ENCODE data around the gene EFCAB6.

EFCAB6 gene

DNA sequence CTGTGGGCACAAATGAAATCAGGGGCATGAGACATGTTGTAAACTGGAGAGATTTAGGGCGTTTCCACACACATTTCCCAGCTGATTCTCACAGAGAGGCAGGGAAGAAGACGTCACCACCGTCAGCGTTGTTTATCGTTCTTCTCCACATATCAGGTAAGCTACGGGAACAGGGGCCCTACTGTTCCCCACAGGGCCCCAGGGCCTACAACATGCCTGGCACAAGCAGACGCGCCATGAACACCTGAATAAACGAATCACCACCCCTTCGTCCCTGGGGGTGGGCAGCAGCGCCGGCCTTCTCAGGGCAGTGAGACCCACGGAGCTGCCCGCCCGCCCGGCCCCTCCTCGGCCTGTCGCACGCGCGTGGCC, 342 bp downstream of the EFCAB6 start:
- Histone ChIP-seq H3K9me3 (ENCODE audit: low read length) (no peaks in the 10 kb centered on the region), H3K4me3 (ENCODE audit: low read depth, low read length, poor library complexity, severe bottlenecking) (peak overlapping the region; percentile 76), H4K20me1 (ENCODE audit: insufficient read depth, low read length) (no peaks in the 10 kb centered on the region), H3K27ac (ENCODE audit: low read depth, low read length, poor library complexity, severe bottlenecking) (no peak overlapping the region), H3K9me2 (ENCODE audit: low read depth, low read length) (no peaks in the 10 kb centered on the region), H3K4me2 (ENCODE audit: low read length) (peak overlapping the region; percentile 92), H3K27me3 (ENCODE audit: insufficient read depth, low read length) (no peaks in the 10 kb centered on the region), H3K36me3 (ENCODE audit: insufficient read depth, low read length) (no peaks in the 10 kb centered on the region; the same call in 1 of the 2 replicates), H2AFZ (ENCODE audit: low read length) (peak overlapping the region; percentile 92), H3F3A (ENCODE audit: insufficient read depth, low read length) (no peaks in the 10 kb centered on the region), H3K4me1 (ENCODE audit: insufficient read depth, low read length, severe bottlenecking) (peaks cover 19% of the 10 kb centered on the region), H3K9ac (ENCODE audit: low read length) (peak overlapping the region; percentile 80; the same call in 1 of the 2 replicates), H3K79me2 (ENCODE audit: insufficient read depth, low read length) (no peaks in the 10 kb centered on the region)
- TF ChIP-seq EZH2 (IDR thresholded peaks at IDR 0.05; ENCODE audit: borderline replicate concordance, low read length) = no peak
- TF ChIP-seq, protein P1, sequence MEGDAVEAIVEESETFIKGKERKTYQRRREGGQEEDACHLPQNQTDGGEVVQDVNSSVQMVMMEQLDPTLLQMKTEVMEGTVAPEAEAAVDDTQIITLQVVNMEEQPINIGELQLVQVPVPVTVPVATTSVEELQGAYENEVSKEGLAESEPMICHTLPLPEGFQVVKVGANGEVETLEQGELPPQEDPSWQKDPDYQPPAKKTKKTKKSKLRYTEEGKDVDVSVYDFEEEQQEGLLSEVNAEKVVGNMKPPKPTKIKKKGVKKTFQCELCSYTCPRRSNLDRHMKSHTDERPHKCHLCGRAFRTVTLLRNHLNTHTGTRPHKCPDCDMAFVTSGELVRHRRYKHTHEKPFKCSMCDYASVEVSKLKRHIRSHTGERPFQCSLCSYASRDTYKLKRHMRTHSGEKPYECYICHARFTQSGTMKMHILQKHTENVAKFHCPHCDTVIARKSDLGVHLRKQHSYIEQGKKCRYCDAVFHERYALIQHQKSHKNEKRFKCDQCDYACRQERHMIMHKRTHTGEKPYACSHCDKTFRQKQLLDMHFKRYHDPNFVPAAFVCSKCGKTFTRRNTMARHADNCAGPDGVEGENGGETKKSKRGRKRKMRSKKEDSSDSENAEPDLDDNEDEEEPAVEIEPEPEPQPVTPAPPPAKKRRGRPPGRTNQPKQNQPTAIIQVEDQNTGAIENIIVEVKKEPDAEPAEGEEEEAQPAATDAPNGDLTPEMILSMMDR (IDR thresholded peaks at IDR 0.05; ENCODE audit: low read length) = no peak

DNA sequence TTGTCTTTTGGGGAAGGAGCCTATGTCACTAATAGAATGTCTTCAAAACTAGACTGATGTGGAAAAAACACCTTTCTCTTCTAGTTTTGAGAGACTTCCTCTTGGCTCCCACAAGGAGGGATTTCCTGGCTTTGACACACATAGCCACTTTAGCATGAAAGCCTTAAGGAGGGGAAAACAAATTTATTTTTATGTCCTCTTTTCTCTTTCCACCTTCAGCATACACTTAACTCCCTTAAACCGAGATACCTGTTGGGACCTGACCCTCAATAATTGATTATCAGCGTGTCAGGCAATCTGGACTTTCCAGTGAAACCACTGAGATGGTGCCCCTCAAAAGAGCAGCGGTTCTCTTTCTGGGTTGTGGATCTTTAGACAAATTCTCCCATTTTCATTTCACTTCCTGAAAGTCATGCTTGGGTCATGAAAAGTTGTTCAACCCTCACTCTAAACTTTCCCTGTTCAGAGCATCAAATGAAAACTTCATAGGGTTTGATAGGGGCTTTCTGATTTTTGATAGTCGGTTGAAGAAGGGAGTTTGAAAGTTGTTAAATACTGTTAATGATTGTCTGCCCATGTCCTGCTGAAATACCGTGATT, 9.1 kb downstream of the EFCAB6 start:
- no peak overlapping the region for H3K9ac ChIP-seq (ENCODE audit: low read length)
- H3F3A ChIP-seq (ENCODE audit: insufficient read depth, low read length) = no peaks in the 10 kb centered on the region
- no peaks in the 10 kb centered on the region for H3K4me1 ChIP-seq (ENCODE audit: insufficient read depth, low read length, severe bottlenecking)
- no peaks in the 10 kb centered on the region for H3K79me2 ChIP-seq (ENCODE audit: insufficient read depth, low read length)
- no peaks in the 10 kb centered on the region for H3K27me3 ChIP-seq (ENCODE audit: insufficient read depth, low read length)
- no peaks in the 10 kb centered on the region for H3K9me3 ChIP-seq (ENCODE audit: low read length)
- no peak overlapping the region for H3K4me3 ChIP-seq (ENCODE audit: low read depth, low read length, poor library complexity, severe bottlenecking)
- no peaks in the 10 kb centered on the region for H3K9me2 ChIP-seq (ENCODE audit: low read depth, low read length)
- no peaks in the 10 kb centered on the region; the same call in 1 of the 2 replicates for H3K36me3 ChIP-seq (ENCODE audit: insufficient read depth, low read length)
- no peaks in the 10 kb centered on the region for H4K20me1 ChIP-seq (ENCODE audit: insufficient read depth, low read length)
- no peak overlapping the region for H3K4me2 ChIP-seq (ENCODE audit: low read length)
- H3K27ac ChIP-seq (ENCODE audit: low read depth, low read length, poor library complexity, severe bottlenecking) = no peak overlapping the region
- TF ChIP-seq, protein P1 (IDR thresholded peaks at IDR 0.05; ENCODE audit: low read length) = no peak
- TF ChIP-seq EZH2 (IDR thresholded peaks at IDR 0.05; ENCODE audit: borderline replicate concordance, low read length) = no peak
- no peak overlapping the region for H2AFZ ChIP-seq (ENCODE audit: low read length)

DNA sequence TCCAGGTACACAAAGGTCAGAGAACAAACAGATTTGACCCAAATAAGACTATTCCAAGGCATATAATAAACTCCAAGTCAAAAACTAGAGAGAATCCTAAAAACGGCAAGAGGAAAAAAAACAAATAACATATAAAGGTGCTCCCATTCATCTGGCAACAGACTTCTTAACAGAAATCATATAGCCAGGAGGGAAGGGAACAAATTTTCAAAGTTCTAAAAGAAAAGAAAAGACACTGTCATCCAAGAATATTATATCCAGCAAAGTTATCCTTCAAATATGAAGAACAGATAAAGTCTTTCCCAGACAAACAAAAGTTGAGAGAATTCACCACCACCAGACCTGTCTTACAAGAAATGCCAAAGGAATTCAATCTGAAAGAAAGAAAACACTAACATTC, 11.1 kb downstream of the EFCAB6 start:
- Histone ChIP-seq H3K4me1 (ENCODE audit: insufficient read depth, low read length, severe bottlenecking) (no peaks in the 10 kb centered on the region), H3K9me2 (ENCODE audit: low read depth, low read length) (no peaks in the 10 kb centered on the region), H3K4me2 (ENCODE audit: low read length) (no peak overlapping the region), H4K20me1 (ENCODE audit: insufficient read depth, low read length) (no peaks in the 10 kb centered on the region), H3K27ac (ENCODE audit: low read depth, low read length, poor library complexity, severe bottlenecking) (no peak overlapping the region), H3K27me3 (ENCODE audit: insufficient read depth, low read length) (no peaks in the 10 kb centered on the region), H2AFZ (ENCODE audit: low read length) (no peak overlapping the region), H3K79me2 (ENCODE audit: insufficient read depth, low read length) (no peaks in the 10 kb centered on the region), H3K9me3 (ENCODE audit: low read length) (no peaks in the 10 kb centered on the region), H3K4me3 (ENCODE audit: low read depth, low read length, poor library complexity, severe bottlenecking) (no peak overlapping the region), H3K36me3 (ENCODE audit: insufficient read depth, low read length) (no peaks in the 10 kb centered on the region; the same call in 1 of the 2 replicates), H3K9ac (ENCODE audit: low read length) (no peak overlapping the region), H3F3A (ENCODE audit: insufficient read depth, low read length) (no peaks in the 10 kb centered on the region)
- no peak for TF ChIP-seq EZH2 (IDR thresholded peaks at IDR 0.05; ENCODE audit: borderline replicate concordance, low read length)
- TF ChIP-seq, protein P1 (IDR thresholded peaks at IDR 0.05; ENCODE audit: low read length) = no peak
